ENCODE measurements around the gene HTR7.
"Not testable (repeated sequence)": the region's sequence is repeated elsewhere in the genome, so short reads cannot be mapped to it uniquely, and the experiment has no call there.

Gene HTR7

DNA sequence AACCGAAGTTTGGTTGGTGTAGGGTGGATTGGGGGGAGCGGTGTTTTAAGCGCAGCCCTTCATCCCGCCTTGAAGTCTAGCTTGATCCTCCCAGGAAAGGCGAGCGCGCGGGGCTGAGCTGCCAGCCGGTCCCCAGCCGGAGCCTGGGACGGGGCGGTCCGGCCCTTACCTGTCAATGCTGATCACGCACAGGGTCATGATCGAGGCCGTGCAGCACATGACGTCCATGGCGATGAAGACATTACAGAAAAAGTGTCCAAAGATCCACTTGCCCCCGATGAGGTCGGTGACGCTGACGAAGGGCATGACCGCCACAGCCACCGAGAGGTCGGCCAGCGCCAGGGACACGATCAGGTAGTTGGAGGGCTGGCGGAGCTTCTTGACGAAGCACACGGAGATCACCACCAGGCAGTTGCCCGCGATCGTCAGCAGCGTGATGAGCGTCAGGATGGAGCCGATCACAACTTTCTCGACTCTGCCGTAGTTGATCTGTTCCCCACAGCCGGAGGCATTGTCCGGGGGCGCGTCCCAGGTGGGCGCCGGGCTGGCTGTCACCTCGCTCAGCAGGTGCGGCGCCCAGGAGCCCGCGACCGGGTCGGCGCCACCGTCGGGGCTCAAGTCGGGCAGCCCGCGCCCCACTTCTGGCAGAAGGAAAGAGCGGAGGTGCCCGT, 740 bp downstream of the HTR7 start:
- no peak for DNase-seq

- no peak for DNase-seq
These were observed 1.6 kb downstream of the HTR7 start for GRCh38 chr10:90856261-90856660.

GRCh38 chr10:90855126-90855525, 2.7 kb downstream of the HTR7 start:
- no peak for DNase-seq

GRCh38 chr10:90849956-90850749, 7.7 kb downstream of the HTR7 start:
- no peak for DNase-seq

GRCh38 chr10:90847436-90847835, 10.4 kb downstream of the HTR7 start:
- DNase-seq, result no peak

DNA sequence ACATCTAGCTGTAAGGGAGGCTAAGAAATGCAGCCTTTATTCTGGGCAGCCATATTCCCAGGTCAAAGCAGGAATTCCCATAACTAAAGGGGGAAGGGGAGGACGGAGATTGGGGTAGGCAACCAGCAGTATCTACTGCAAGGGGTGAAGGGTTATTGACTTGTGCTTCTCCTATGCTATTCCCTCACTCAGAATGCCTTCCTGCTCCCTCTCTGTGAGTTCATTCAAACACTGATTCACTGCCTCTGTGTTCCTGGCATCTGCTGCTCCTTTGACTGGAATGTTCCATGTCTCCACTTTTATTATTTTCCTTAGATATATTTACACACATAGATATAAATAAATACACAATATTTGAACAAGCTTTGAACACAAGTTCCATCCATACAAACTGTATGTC, 11.1 kb downstream of the HTR7 start:
- DNase-seq, result no peak

DNA sequence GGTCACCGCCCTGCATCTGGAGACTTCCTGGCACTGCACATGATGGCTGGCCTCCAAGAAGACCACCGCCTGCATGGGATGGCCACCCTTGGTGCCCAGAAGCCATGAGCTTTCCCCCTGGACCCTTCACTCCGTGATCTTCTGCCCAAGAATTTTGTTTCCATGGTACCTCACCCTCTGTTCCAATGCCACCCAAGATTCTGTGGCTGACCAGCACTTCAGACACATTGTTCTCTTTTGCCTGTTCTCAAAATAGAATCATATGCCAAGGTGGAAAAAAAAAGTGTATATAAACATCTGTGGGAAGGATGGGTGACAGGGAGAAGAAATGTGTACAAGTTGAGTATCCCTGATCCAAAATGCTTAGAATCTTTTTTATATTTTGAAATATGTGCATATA, 12.1 kb downstream of the HTR7 start:
- no peak for DNase-seq

DNA sequence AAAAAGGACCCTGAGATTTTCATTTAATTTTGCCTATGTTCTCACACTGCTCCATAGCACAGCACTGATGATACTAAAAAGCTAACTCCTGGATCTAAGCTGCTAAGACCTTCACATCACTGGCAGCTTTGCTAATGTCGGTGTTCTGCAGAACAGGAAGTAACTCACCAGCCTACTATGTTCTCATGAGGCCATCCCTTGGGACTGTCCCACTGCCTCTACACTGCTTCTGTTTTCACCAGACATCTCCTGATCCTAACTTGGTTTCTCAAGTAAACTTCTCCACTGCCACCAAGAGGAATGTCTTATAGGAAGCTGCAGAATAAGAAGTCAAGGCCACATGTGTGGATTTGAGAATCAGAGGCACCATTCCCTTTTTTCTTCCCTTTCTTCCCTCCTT, 15.1 kb downstream of the HTR7 start:
- no peak for DNase-seq

GRCh38 chr10:90837486-90837885, 20.4 kb downstream of the HTR7 start:
- no peak for DNase-seq

DNA sequence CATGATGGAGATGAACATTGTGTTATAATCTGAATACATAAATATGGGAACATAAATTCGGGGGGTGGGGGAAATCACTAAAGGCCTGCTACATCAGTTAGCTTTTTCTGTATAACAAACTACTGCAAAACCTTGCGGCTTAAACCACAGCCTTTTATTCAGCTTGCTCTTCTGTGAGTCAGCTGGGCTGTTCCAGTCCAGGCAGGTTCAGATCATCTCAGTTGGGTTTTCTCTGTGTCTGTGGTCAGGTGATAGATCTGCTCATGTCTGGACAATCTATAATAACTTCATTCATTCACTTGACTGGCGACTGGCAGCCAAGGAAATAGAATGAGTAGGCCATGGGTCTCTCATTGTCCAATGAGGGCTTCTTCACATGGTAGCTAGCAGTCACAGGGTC, 23.5 kb downstream of the HTR7 start:
- DNase-seq, result no peak

DNA sequence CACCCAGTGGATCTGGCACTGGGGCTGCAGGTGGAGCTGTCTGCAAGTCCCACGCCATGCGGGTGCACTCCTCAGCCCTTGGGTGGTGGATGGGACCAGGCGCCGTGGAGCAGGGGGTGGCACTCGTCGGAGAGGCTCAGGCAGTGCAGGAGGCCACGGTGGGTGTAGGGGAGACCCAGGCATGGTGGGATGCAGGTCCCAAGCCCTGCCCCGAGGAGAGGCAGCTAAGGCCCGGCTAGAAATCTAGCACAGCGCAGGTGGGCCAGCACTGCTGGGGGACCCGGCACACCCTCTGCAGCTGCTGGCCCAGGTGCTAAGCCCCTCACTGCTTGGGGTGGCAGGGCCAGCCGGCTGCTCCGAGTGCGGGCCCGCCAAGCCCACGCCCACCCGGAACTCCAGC, 25.7 kb downstream of the HTR7 start:
- DNase-seq, result no peak

GRCh38 chr10:90822508-90822907, 35.3 kb downstream of the HTR7 start:
- no peak for DNase-seq

GRCh38 chr10:90821864-90822263, 36.0 kb downstream of the HTR7 start:
- DNase-seq, result not testable (repeated sequence)

DNA sequence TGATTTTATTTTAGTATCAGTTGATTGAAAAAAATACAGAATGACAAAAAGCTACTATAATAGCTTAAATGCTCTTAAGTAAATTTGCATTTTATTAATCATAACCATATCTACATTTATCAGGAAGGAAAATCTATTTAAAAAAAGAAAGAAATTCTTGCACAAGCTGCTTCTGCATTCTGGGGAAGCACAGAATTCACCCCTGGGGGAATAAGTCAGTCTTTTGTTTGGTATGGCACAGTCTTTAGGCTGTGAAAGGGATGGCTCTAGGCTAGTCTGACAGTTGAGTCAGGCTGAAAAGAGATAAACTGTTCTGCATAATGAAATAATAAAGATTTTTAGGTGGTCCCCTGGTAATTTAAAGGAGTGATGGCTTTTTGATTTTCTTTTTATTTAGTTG, 37.9 kb downstream of the HTR7 start:
- DNase-seq, result no peak

DNA sequence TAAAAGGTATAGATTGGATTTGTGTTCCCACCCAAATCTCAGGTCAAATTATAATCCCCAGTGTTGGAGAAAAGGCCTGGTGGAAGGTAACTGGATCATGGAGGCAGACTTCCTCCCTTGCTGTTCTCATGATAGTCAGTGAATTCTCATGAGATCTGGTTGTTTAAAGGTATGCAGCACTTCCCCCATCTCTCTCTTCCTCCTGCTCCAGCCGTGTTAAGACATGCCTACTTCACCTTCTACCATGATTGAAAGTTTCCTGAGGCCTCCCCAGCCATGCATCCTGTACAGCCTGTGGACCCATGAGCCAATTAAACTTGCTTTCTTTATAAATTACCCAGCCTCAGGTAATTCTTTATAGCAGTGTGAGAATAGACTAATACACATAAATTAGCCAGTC, 39.1 kb downstream of the HTR7 start:
- no peak for DNase-seq

DNA sequence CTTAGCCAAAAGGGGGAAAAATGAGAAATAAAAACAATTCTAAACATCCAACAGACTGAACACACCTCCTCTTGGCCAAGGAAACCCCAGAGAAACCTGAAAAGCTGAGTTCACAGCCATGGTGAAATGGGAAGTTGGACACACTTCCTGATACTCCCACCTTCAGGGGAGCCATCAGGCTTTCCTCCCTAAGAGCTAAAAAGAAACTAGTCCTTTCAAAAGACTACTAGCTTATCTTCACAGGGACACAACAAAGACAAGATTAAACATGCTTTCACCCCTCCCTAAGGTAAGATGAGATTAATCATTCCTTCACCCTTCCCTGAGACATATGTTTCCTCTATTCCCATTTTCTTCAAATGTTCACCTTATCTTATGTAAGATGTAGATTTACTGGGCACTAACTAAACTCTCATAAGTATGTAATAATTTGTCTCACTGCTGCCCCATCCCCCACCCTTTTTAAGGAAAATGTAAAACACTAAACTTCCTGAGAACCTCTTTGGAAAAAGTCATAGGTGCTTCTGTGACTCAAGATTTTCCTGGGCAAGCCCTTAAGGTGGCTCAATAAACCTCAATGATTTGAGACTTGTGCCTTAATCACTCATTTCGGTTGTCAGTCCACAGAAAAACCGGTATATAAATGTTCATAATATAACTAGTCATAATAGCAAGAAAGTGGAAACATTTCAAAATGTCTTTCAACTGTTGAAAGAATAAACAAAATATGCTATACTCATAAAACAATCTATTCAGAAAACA, 40.5 kb downstream of the HTR7 start:
- no peak for DNase-seq

DNA sequence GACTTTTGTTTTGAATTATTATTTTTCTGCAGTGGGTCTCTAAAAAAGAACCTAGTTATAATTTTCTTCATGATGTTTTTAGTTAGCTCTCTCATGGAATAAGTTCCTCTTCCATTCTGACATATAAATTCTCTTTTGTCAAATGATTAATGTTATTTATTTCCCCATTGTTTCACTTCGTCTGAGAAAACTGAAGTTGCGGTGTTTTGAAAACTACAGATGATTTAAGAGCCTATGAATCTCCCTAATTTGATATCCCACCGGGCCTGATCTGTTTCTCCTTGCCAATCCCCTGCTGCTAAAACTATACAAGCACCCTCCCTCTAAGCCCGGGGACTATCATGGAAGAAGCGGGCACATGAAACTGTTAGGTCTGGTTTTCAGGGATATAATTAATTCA, 41.4 kb downstream of the HTR7 start:
- DNase-seq, result no peak

- no peak for DNase-seq
These were observed 44.1 kb downstream of the HTR7 start for GRCh38 chr10:90813594-90814365.

DNA sequence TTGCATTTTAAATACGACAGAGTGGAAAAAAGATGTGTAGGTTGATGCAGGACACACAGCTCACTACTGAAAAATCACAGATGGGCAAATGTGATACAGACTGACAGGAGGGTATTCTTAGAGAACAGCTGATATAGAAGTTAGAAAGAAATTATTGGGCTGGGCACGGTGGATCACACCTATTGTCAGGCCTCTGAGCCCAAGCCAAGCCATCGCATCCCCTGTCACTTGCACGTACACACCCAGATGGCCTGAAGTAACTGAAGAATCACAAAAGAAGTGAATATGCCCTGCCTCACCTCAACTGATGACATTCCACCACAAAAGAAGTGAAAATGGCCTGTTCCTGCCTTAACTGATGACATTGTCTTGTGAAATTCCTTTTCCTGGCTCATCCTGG, 50.7 kb downstream of the HTR7 start:
- not testable (repeated sequence) for DNase-seq

DNA sequence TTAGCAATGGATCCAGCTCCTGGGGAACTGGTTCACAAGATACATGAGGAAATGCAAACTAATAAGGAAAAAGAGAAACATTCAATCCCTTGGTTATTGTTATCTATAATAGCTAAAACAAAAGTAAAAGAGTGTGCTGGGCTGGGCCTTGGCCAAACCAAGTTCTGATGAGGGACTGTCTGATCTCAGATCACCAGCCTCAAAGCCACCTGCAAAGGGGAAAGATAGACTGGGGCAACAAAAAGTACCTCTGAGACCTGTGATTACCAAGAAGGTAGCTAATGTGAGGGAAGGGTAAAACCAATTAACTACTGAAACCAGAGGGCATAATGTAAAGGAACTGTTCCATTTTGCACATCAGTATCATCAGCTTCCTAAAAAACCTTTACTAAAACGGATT, 51.2 kb downstream of the HTR7 start:
- DNase-seq, result no peak

- no peak for DNase-seq
These were observed 52.6 kb downstream of the HTR7 start for GRCh38 chr10:90805206-90805605.

- no peak for DNase-seq
These were observed 53.5 kb downstream of the HTR7 start for GRCh38 chr10:90804354-90804753.

DNA sequence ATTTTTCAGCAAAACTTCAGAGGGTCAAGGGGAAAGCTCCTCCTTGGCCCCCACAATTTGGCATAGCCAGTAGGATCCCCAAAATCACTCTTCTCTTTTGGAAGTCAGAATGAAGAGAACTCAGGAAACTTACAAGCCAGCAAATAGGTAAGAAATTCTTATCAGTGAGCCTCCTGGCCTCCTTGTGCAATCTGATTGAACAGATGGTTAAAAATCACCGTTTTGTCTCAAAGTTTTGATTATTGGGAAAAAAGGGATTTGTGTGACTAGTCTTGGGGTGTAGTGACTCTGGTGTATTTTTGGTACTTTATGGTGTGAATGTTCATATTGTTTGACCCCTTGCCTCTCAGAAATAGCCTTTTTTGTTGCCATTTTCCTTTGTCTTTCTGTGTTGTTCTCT, 56.2 kb downstream of the HTR7 start:
- no peak for DNase-seq
